Stimulated activated naive CD8-positive, alpha-beta T cell treated with anti-CD3 and anti-CD28 coated beads, Interleukin-15, Interleukin-2, amounts not matched to agents 100 U/mL and 50 U/mL, for 24 hours (primary cell): ENCODE measurements around the gene KANTR.
"Not testable (repeated sequence)": the region's sequence is repeated elsewhere in the genome, so short reads cannot be mapped to it uniquely, and the experiment has no call there.

Experiments used
- ATAC-seq: fragments of 150-1000 bp; cut with Tn5 transposase; one replicate; pipeline ENCODE4 v1.10.0; 2021
- DNase-seq: peaks from one replicate; pipeline ENCODE4 v3.0.0; 2021

Gene KANTR

GRCh38 chrX:53128097-53128749, 34.3 kb downstream of the KANTR start:
- no peak for ATAC-seq
- DNase-seq: no peak

- no peak for ATAC-seq
- no peak for DNase-seq
Observed at GRCh38 chrX:53133400-53133799, 39.5 kb downstream of the KANTR start.

- ATAC-seq: no peak
Observed at GRCh38 chrX:53135581-53135980, 41.6 kb downstream of the KANTR start.

GRCh38 chrX:53153581-53153980, 59.6 kb downstream of the KANTR start:
- ATAC-seq: no peak
- DNase-seq: no peak

More at GRCh38 chrX:53135581-53135980, 41.6 kb downstream of the KANTR start:
- DNase-seq: no peak

- ATAC-seq (no peak), DNase-seq (no peak)
Observed at GRCh38 chrX:53155512-53156206, 61.7 kb downstream of the KANTR start.

GRCh38 chrX:53156207-53156596, 62.3 kb downstream of the KANTR start:
- no peak for DNase-seq
- ATAC-seq: no peak

- DNase-seq (no peak), ATAC-seq (no peak)
Observed at GRCh38 chrX:53159184-53159583, 65.2 kb downstream of the KANTR start.

- ATAC-seq: no peak
Observed at GRCh38 chrX:53160297-53160983, 66.5 kb downstream of the KANTR start.

GRCh38 chrX:53163436-53163835, 69.5 kb downstream of the KANTR start:
- no peak for ATAC-seq
- no peak for DNase-seq

More at GRCh38 chrX:53160297-53160983, 66.5 kb downstream of the KANTR start:
- DNase-seq: no peak

- ATAC-seq, DNase-seq: not testable (repeated sequence)
Observed at GRCh38 chrX:53164566-53164965, 70.6 kb downstream of the KANTR start.

- ATAC-seq (no peak), DNase-seq (no peak)
Observed at GRCh38 chrX:53166103-53166502, 72.2 kb downstream of the KANTR start.

GRCh38 chrX:53171356-53171755, 77.4 kb downstream of the KANTR start:
- DNase-seq (no peak), ATAC-seq (no peak)
